HL-60/S4 (cell line): ENCODE results near the gene TRAM2.
"Not testable (repeated sequence)": the region's sequence is repeated elsewhere in the genome, so short reads cannot be mapped to it uniquely, and the experiment has no call there.

Source experiments
- in situ Hi-C: fragments of 300-500 bp; cut with MboI; formaldehyde crosslinking; loops from 2 replicates; pipeline ENCODE4 v1.14.3; 2022; ENCODE audit warnings: low sequenced_read_pairs

TRAM2 gene

DNA sequence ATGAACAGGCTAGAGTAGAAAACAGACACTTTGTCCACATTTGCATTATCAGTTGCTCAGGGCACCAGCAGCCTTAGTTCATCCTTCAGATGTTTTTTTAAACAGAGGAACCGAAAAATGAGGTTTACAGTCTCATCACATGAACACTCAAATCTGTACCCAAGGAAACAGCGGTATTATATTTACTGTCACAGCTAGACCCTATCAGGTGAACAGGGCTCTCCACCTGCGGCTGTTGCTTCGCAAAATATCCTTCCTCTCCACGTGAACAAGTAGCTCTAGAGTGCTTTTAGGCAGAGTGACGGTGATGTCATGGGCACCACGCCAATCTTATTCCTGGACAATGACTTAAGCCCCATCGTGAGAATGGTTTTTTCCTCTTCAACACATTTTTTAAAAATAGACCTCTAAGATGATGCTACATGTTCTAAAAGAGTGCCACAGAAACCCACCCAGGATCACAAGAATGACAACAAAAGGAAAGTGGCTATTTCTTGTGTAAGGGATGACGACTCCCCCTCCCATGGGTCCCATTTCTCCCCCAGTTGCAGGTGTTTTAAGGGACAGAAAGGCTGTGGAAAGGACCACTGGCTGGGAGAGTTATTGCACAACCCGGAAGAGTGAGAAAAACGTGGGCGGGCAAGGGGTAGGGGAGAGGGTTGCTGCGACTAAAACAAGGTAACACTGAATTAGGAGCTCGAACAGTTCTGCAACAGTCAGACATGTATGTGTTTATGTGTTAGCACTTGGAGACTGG is 79.0 kb downstream of the TRAM2 start:
- in situ Hi-C loops, result no loop called here

DNA sequence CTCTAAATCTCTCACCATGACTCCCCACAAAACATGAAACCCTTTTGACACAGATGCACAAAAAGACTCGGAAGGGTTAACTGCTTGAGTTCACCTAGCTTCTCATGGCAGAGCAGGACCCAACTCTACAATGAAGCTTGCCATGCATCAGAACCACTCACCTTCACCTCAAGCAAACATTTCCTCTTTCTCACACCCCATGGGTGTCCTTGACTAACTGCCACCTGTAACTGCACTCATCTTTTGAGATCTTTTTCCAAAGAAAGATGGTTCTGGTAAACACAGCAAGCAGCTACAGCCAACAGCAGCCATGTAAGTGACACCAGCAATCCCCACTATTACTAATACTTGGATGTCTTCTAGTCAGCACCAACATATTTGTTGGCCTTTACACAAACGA is 80.2 kb downstream of the TRAM2 start:
- in situ Hi-C loops, result no loop called here

DNA sequence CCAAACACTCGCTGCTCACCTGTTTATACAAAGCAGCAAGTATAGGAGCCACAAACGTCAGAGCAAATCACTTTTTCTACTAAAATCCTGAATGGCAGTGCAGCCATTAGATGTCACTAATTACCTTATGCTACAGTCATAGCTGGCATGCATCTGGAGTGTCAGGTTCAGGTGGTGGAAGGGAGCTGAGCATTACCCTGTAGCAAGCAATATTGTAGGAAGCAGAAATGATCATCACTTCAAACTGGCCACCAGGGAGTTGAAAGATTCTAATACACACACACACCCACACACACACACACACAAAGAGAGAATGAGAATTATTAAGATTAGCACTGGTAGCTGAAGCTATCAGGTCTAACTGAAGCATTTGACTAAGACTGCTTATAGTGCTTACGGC is 80.9 kb downstream of the TRAM2 start:
- in situ Hi-C loops, result no loop called here

DNA sequence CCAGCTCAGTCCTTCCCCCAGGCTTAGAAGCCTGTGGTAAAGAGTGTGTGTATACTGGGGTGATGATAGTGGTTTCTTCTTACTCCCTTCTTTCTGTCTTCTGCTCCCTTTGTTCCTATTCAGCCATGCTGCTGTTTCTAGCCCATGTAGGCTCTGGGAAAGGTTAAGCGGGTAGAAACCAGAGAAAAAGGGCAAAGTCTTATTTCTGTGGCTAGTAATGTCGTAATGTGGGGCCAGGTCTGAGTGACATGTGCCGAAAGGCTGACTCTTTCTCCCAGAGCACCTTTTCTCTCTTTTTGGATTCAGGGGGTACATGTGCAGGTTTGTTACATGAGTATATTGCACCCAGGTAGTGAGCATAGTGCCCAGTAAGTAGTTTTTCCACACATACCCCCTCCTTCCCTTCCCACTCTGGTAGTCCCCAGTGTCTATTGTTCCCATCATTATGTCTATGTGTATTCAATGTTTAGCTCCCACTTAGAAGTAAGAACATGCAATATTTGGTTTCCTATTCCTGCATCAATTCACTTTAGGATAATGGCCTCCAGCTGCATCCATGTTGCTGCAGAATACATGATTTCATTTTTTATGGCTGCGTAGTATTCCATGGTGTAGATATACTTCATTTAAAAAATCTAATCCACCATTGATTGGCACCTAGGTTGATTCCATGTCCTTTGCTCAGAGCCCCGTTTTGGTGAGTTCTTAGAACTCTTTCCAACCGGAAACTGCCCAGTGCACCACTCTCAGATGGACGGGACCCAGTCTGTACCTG is 82.4 kb downstream of the TRAM2 start:
- in situ Hi-C loops, result no loop called here

- in situ Hi-C loops, result no loop called here
These were observed 83.2 kb downstream of the TRAM2 start for GRCh38 chr6:52493669-52494068.

- in situ Hi-C loops, result no loop called here
These were observed 85.4 kb downstream of the TRAM2 start for GRCh38 chr6:52491203-52492069.

GRCh38 chr6:52489881-52490280 is 87.0 kb downstream of the TRAM2 start:
- in situ Hi-C loops, result no loop called here

DNA sequence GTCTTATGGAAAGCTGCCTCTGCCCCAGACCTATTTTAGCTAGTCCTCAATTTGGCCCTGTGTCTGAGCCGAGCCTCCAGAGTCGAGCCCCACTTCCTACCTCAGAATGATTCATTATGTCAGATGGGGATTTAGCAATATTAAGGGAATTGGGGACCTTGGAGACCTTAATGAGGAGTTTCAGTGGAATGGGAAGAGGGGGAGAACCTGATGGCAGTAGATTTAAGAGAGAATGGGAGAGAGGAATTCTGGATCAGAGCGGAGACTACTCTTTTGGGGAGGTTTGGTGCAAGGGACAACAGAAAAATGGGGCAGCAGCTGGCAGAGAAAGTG is 93.2 kb downstream of the TRAM2 start:
- in situ Hi-C loops, result no loop called here

GRCh38 chr6:52482903-52483670 is 93.8 kb downstream of the TRAM2 start:
- in situ Hi-C loops, result no loop called here

- in situ Hi-C loops, result no loop called here
These were observed 101.6 kb downstream of the TRAM2 start for GRCh38 chr6:52475307-52475706.

GRCh38 chr6:52474173-52474572 is 102.7 kb downstream of the TRAM2 start:
- in situ Hi-C loops, result no loop called here

GRCh38 chr6:52461194-52461593 is 115.7 kb downstream of the TRAM2 start:
- in situ Hi-C loops, result not testable (repeated sequence)

GRCh38 chr6:52457096-52457495 is 119.8 kb downstream of the TRAM2 start:
- in situ Hi-C loops, result no loop called here

DNA sequence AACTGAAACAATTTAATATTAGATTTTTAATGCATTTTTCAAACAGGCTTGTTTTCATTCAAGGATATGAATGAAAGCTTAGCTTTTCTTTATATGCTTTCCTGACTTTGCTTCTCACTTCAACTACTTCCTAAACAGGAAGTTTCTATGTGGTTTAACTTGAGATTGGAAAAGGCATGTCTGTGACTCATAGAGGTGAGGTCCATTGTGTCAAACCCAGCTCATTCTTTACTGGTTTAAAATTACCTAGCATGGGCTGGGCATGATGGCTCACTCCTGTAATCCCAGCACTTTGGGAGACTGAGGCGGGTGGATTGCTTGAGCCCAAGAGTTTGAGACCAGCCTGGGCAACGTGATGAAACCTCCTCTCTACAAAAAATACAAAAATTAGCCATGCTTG is 122.3 kb downstream of the TRAM2 start:
- in situ Hi-C loops, result no loop called here
